ENCODE results near the gene ITIH5. TPM values are rescaled to one million over a fixed set of nuclear protein-coding genes. Genes with fewer than 3 reads are reported as not detected.
"Not testable (repeated sequence)": the region's sequence is repeated elsewhere in the genome, so short reads cannot be mapped to it uniquely, and the experiment has no call there.

ITIH5 gene
- 3.4 to 19.5 TPM (median 4.1 TPM) in 3 replicates for total RNA-seq
- long read RNA-seq, full-length matches to known transcripts, result 2 of 2 reads
- long read RNA-seq, partial matches to known transcripts, result 0 of 2 reads
- long read RNA-seq, other reads (novel, unspliced or antisense), result 0 of 2 reads

DNA sequence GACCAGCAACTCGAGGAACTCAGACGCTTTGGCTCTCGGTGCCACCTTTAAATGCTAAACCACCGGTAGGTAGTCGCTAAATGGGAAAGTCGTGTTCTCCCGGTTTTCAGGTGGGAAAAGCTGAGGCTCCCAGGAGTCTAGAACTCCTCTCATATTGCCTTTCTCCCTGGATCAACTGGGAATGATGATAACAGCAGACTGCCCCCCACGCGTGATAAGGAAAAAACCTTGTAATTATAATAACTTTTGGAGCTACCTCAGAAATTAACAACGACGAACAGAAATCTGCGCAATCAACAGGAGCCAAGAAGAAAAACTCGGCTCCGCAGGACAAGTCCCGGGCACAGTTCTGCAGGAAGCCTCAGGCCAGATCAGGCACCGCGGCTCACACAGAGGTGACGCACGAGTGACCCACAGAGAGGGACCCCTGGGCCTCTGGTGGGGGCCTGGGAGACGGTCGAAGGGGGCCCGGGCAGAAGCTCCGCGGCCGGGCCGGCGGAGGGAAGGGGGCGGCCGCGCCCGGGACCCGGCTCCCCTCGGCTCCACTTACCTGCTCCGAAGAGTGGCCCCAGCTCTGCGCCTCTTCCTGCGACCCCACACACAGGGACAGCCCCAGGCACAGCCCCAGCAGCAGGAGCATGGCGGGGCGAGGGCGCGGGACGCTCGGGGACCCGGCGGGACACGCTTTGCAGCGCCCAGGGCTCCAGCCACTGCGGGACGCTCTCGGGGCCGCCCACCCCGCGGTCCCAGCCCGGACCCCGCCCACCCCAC, at the start of gene ITIH5:
Gene ITIH5 (minus strand): TSS at position 714 of the 771 bp plus-strand sequence. CDS start 74 bp downstream, at position 640.
- Mint-ChIP-seq H3K4me1 (ENCODE audit: low read depth) (peaks cover 25% of the 10 kb centered on the region), H3K9me3 (ENCODE audit: low read depth) (no peaks in the 10 kb centered on the region), H3K27me3 (ENCODE audit: low read depth) (peaks cover 40% of the 10 kb centered on the region), H3K27ac (ENCODE audit: unreplicated experiment) (no peak within 1 kb of the TSS), H3K36me3 (ENCODE audit: low read depth) (peaks cover 2% of the 10 kb centered on the region), H3K4me3 (ENCODE audit: unreplicated experiment) (peak within 1 kb of the TSS; percentile 68)
- no peak for DNase-seq (ENCODE audit: low spot score)
- no peak for TF ChIP-seq CTCF (IDR thresholded peaks at IDR 0.05)

GRCh38 chr10:7715515-7715914, 48.7 kb upstream of the ITIH5 start:
- H3K4me1 Mint-ChIP-seq (ENCODE audit: low read depth), result no peaks in the 10 kb centered on the region
- H3K27me3 Mint-ChIP-seq (ENCODE audit: low read depth), result peaks cover 3% of the 10 kb centered on the region
- no peaks in the 10 kb centered on the region for H3K36me3 Mint-ChIP-seq (ENCODE audit: low read depth)

GRCh38 chr10:7711075-7711474, 44.3 kb upstream of the ITIH5 start:
- H3K9me3 Mint-ChIP-seq (ENCODE audit: low read depth); H3K4me3 Mint-ChIP-seq (ENCODE audit: unreplicated experiment); DNase-seq (ENCODE audit: low spot score); H3K27ac Mint-ChIP-seq (ENCODE audit: unreplicated experiment); H3K4me1 Mint-ChIP-seq (ENCODE audit: low read depth); H3K36me3 Mint-ChIP-seq (ENCODE audit: low read depth): not testable (repeated sequence)
- peaks cover 11% of the 10 kb centered on the region for H3K27me3 Mint-ChIP-seq (ENCODE audit: low read depth)

More at GRCh38 chr10:7715515-7715914, 48.7 kb upstream of the ITIH5 start:
- Mint-ChIP-seq H3K27ac (ENCODE audit: unreplicated experiment) (no peak overlapping the region), H3K4me3 (ENCODE audit: unreplicated experiment) (no peak overlapping the region), H3K9me3 (ENCODE audit: low read depth) (no peaks in the 10 kb centered on the region)
- TF ChIP-seq CTCF (IDR thresholded peaks at IDR 0.05), result no peak
- no peak for DNase-seq (ENCODE audit: low spot score)

DNA sequence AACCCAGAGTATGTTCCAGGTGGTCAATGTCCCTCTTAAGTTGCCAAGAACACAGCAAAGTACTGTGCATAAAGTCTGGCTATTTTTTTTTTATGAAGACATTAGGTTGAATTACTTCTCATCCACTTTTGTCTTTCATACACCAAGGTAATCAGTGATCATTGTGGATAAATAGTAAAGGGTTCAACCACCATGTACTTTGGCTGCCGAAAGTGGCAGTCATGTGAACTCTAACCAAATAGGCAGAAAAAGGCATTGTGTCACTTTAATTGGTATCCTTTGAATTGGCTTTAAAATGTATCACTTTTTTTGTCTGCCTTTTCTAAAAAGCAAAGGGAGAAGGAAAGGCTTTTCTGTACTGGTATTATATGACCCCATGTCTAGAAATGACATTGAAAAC, 43.7 kb upstream of the ITIH5 start:
- Mint-ChIP-seq H3K4me1 (ENCODE audit: low read depth) (no peaks in the 10 kb centered on the region), H3K9me3 (ENCODE audit: low read depth) (no peaks in the 10 kb centered on the region), H3K4me3 (ENCODE audit: unreplicated experiment) (no peak overlapping the region), H3K27ac (ENCODE audit: unreplicated experiment) (no peak overlapping the region), H3K27me3 (ENCODE audit: low read depth) (peaks cover 14% of the 10 kb centered on the region), H3K36me3 (ENCODE audit: low read depth) (no peaks in the 10 kb centered on the region)
- TF ChIP-seq CTCF (IDR thresholded peaks at IDR 0.05), result no peak
- DNase-seq (ENCODE audit: low spot score), result no peak

DNA sequence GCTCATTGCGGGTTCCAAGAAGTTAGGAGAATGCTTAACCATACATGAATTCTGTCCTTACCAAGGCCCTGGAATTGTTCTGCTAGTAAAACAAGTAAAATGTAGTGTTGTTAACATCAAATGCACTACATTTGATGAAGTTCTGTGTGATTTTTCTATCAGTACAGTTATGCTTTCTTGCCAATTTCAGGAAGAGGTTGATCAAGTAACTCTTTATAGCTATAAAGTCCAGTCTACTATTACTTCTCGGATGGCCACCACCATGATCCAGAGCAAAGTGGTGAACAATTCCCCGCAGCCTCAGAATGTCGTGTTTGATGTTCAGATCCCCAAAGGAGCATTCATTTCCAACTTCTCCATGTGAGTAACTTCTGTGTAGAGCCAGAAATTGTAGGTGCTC, 42.1 kb upstream of the ITIH5 start:
- H3K27me3 Mint-ChIP-seq (ENCODE audit: low read depth), result peaks cover 14% of the 10 kb centered on the region
- H3K9me3 Mint-ChIP-seq (ENCODE audit: low read depth), result no peaks in the 10 kb centered on the region
- no peak for DNase-seq (ENCODE audit: low spot score)
- TF ChIP-seq CTCF (IDR thresholded peaks at IDR 0.05), result no peak
- no peak overlapping the region for H3K27ac Mint-ChIP-seq (ENCODE audit: unreplicated experiment)
- no peaks in the 10 kb centered on the region for H3K36me3 Mint-ChIP-seq (ENCODE audit: low read depth)
- H3K4me1 Mint-ChIP-seq (ENCODE audit: low read depth), result no peaks in the 10 kb centered on the region
- H3K4me3 Mint-ChIP-seq (ENCODE audit: unreplicated experiment), result no peak overlapping the region
